HepG2 (cell line): ENCODE measurements around the gene CHML. TPM values are rescaled to one million over a fixed set of nuclear protein-coding genes. Genes with fewer than 3 reads are reported as not detected.

ENCODE experiments used
- ATAC-seq: fragments of 200-7000 bp; cut with Tn5 transposase; 3 replicates; pipeline ENCODE4 v1.9.1; 2020; ENCODE audit warnings: mild to moderate bottlenecking, moderate library complexity
- BruUV-seq: library from RNA; stranded (reverse); fragments of 400-500 nt; replicated peaks from 2 replicates; lab custom pipeline; 2021; lab: Mats Ljungman, UMichigan
- CTCF ChIA-PET: fragments of 300-600 bp; formaldehyde crosslinking; extraction: SDS; loops from one replicate; lab custom pipeline; 2021; ENCODE audit warnings: low total read pairs, inconsistent platforms, low intra/inter-chr PET ratio; lab: Yijun Ruan, JAX
- POLR2A ChIA-PET: fragments of 350-600 bp; sonication (Branson Sonifier 250); formaldehyde crosslinking; loops from one replicate; lab custom pipeline; 2020; ENCODE audit warnings: antibody characterized with exemption, inconsistent platforms; lab: Yijun Ruan, JAX
- DNase-seq: peaks from one replicate; pipeline ENCODE4 v3.0.0-alpha.2; 2015; ENCODE audit warnings: low spot score
- FAIRE-seq: peaks from 3 replicates; lab custom pipeline; 2011; peaks lifted over from hg19 to GRCh38; lab: Jason Lieb, UNC
- H2AFZ ChIP-seq: one replicate; pipeline ENCODE4 v1.6.1; 2011; ENCODE audit warnings: low read length, inconsistent platforms
- H3K27ac ChIP-seq: fragments of 300-600 bp; 3 replicates; pipeline ENCODE4 v1.8.0; 2011; ENCODE audit warnings: mixed run types, mild to moderate bottlenecking, mixed read lengths, low read length, inconsistent platforms; ENCODE audit not compliant: insufficient read depth; ENCODE audit errors: extremely low read length
- H3K27me3 ChIP-seq, 2 experiments: fragments of 200-600 bp in 1 of 2; 2 replicates in 1 of 2; 3 replicates in 1 of 2; pipeline versions ENCODE4 v1.6.0 to v1.8.0; 2011; ENCODE audit warnings: low read length in 2 of 2, mild to moderate bottlenecking in 2 of 2, moderate library complexity in 2 of 2, inconsistent platforms in 1 of 2; ENCODE audit not compliant: insufficient read depth in 2 of 2, control insufficient read depth in 1 of 2
- H3K36me3 ChIP-seq, 2 experiments: fragments of 200-600 bp in 1 of 2; replicated peaks in 1 of 2; 2 replicates in 1 of 2; 3 replicates in 1 of 2; pipeline versions ENCODE4 v1.5.1 to v1.8.0; 2011; ENCODE audit warnings: low read length in 2 of 2, inconsistent platforms in 1 of 2; ENCODE audit not compliant: insufficient read depth in 2 of 2, control insufficient read depth in 1 of 2
- H3K4me1 ChIP-seq: 2 replicates; pipeline ENCODE4 v1.5.1; 2012; ENCODE audit warnings: low read length, inconsistent platforms; ENCODE audit not compliant: insufficient read depth
- H3K4me2 ChIP-seq: 2 replicates; pipeline ENCODE4 v1.6.0; 2011; ENCODE audit warnings: low read depth, low read length, inconsistent platforms
- H3K4me3 ChIP-seq, 3 experiments: fragments of 200-600 bp in 1 of 3; sonication (generic), shearing (Covaris generic) in 1 of 3; replicated peaks in 1 of 3; 2 replicates each; pipeline ENCODE4 v1.5.1; 2011 to 2016; ENCODE audit warnings: low read length in 3 of 3, inconsistent platforms in 2 of 3, low read depth in 2 of 3, mild to moderate bottlenecking in 2 of 3, control low read depth in 1 of 3, mixed read lengths in 1 of 3; ENCODE audit not compliant: insufficient read depth in 1 of 3
- H3K79me2 ChIP-seq: one replicate; pipeline ENCODE4 v1.6.1; 2011; ENCODE audit warnings: low read length, inconsistent platforms; ENCODE audit not compliant: insufficient read depth
- H3K9ac ChIP-seq: 2 replicates; pipeline ENCODE4 v1.6.0; 2011; ENCODE audit warnings: mild to moderate bottlenecking, low read depth, low read length, inconsistent platforms; ENCODE audit not compliant: insufficient read depth
- H3K9me3 ChIP-seq: 2 replicates; pipeline ENCODE4 v1.5.1; 2012; ENCODE audit warnings: mild to moderate bottlenecking, low read length
- H4K20me1 ChIP-seq: 2 replicates; pipeline ENCODE4 v1.6.0; 2011; ENCODE audit warnings: inconsistent platforms, mild to moderate bottlenecking, low read length, moderate library complexity; ENCODE audit not compliant: insufficient read depth
- SYNCRIP ChIP-seq: fragments of 200-400 bp; formaldehyde crosslinking; IDR thresholded peaks from 2 replicates; pipeline ENCODE4 v1.6.1; 2018; ENCODE audit warnings: mild to moderate bottlenecking, low read depth, low read length; ENCODE audit not compliant: insufficient read depth
- ZNF816 ChIP-seq: sonication (generic); formaldehyde crosslinking; IDR thresholded peaks from 2 replicates; pipeline ENCODE4 v1.8.0; 2022; ENCODE audit warnings: missing genetic modification reagents, mild to moderate bottlenecking, borderline replicate concordance
- in situ Hi-C: cut with HindIII; loops from 2 replicates; pipeline ENCODE4 v1.10.0; 2017; ENCODE audit warnings: low pct_unique_long_range_greater_than_20kb; ENCODE audit not compliant: extremely low pct_ligation_motif_present
- intact Hi-C: fragments of 100-400 bp; cut with micrococcal nuclease; formaldehyde crosslinking; loops from one replicate; pipeline ENCODE4 v1.10.0; 2022; ENCODE audit not compliant: unreplicated experiment
- polyA plus RNA-seq, 8 experiments: library from polyadenylated mRNA; depleted of rRNA in 3 of 8; stranded (reverse) in 7 of 8; unstranded in 1 of 8; fragments of >200 nt; fragmentation: Illumina TruSeq in 4 of 8; extraction: Trizol in 4 of 8; gene quantifications; 2 replicates each; pipeline versions ENCODE4 v1.2.1 to v1.2.3, GENCODE V29; 2011 to 2016; ENCODE audit warnings: low read depth in 4 of 8, missing spikeins in 1 of 8, mixed read lengths in 1 of 8; ENCODE audit not compliant: insufficient read depth in 1 of 8
- total RNA-seq, 5 experiments: library from RNA; depleted of rRNA; stranded (reverse); fragments of >200 nt; fragmentation: Illumina TruSeq; extraction: Trizol; gene quantifications; 2 replicates each; pipeline ENCODE4 v1.2.3, GENCODE V29; 2016; ENCODE audit warnings: low read depth in 1 of 5
- TF ChIP-seq, protein P1 (sequence below): sonication (generic); formaldehyde crosslinking; IDR thresholded peaks from 2 replicates; pipeline ENCODE4 v1.4.0; 2020; ENCODE audit warnings: missing genetic modification reagents

Gene CHML
- total and polyA plus RNA-seq, 2 of the 13 experiments (the other 11 are each of a cell fraction or from before 2014, with no cell fraction given) = 5.2 to 16.7 TPM

DNA sequence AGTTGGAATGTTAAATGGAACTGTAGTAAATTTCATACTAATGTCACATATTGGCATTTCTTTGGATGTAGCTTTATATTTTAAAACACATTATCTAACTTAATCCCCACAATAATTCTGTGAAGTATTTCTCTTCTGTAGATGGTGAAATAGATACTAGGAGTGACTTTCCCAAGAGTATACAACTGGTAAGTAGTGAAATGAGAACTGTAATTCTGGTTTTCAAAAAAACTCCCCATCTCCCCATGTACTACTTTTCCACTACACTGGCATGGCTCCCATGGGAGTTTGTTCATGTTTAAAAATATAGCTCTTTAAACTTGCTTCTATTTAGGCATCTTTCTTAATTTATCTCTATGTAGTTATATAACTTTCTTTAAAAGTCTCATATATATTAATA is 10.2 kb downstream of the CHML start:
- Histone ChIP-seq H4K20me1 (no peaks in the 10 kb centered on the region), H2AFZ (no peak overlapping the region), H3K27ac (no peak overlapping the region), H3K79me2 (no peaks in the 10 kb centered on the region), H3K27me3 (no peaks in the 10 kb centered on the region), H3K36me3 (peaks cover 2 to 9% of the 10 kb centered on the region in 2 experiments; a peak in 2 of 5 replicates), H3K4me2 (no peak overlapping the region), H3K4me1 (peaks cover 18% of the 10 kb centered on the region), H3K9me3 (no peaks in the 10 kb centered on the region), H3K4me3 (no peak overlapping the region), H3K9ac (no peak overlapping the region)
- POLR2A ChIA-PET = no interaction called here
- in situ Hi-C loops (loop anchor here (10.0 kb wide), 1 partner anchor 105 kb away; no protein-coding TSS in a partner anchor), intact Hi-C loops (no loop called here)
- BruUV-seq = no TSS peak
- CTCF ChIA-PET = no interaction called here
- TF ChIP-seq, protein P1, sequence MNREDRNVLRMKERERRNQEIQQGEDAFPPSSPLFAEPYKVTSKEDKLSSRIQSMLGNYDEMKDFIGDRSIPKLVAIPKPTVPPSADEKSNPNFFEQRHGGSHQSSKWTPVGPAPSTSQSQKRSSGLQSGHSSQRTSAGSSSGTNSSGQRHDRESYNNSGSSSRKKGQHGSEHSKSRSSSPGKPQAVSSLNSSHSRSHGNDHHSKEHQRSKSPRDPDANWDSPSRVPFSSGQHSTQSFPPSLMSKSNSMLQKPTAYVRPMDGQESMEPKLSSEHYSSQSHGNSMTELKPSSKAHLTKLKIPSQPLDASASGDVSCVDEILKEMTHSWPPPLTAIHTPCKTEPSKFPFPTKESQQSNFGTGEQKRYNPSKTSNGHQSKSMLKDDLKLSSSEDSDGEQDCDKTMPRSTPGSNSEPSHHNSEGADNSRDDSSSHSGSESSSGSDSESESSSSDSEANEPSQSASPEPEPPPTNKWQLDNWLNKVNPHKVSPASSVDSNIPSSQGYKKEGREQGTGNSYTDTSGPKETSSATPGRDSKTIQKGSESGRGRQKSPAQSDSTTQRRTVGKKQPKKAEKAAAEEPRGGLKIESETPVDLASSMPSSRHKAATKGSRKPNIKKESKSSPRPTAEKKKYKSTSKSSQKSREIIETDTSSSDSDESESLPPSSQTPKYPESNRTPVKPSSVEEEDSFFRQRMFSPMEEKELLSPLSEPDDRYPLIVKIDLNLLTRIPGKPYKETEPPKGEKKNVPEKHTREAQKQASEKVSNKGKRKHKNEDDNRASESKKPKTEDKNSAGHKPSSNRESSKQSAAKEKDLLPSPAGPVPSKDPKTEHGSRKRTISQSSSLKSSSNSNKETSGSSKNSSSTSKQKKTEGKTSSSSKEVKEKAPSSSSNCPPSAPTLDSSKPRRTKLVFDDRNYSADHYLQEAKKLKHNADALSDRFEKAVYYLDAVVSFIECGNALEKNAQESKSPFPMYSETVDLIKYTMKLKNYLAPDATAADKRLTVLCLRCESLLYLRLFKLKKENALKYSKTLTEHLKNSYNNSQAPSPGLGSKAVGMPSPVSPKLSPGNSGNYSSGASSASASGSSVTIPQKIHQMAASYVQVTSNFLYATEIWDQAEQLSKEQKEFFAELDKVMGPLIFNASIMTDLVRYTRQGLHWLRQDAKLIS = no peak
- TF ChIP-seq SYNCRIP = no peak
- no peak for TF ChIP-seq ZNF816 (CRISPR knock-in tag)
- no peak for DNase-seq
- FAIRE-seq = no peak
- no peak for ATAC-seq
